Endothelial cell of umbilical vein (primary cell): Measurements from ENCODE around the gene NT5M. TPM values are rescaled to one million over a fixed set of nuclear protein-coding genes. Genes with fewer than 3 reads are reported as not detected.

ENCODE experiments used
- BruUV-seq: library from RNA; stranded (reverse); fragments of 400-500 nt; replicated peaks from 2 replicates; lab custom pipeline; 2021; lab: Mats Ljungman, UMichigan
- CTCF ChIA-PET: fragments of 300-600, 350-600 bp; sonication (Branson Sonifier 250); formaldehyde crosslinking; loops from one replicate; lab custom pipeline; 2021; ENCODE audit warnings: antibody characterized with exemption, inconsistent platforms; lab: Charles Lee
- POLR2A ChIA-PET: fragments of 300-600, 350-600 bp; sonication (Branson Sonifier 250); formaldehyde crosslinking; loops from one replicate; lab custom pipeline; 2021; ENCODE audit warnings: antibody characterized with exemption, inconsistent platforms; lab: Charles Lee
- DNase-seq: peaks from one replicate; pipeline ENCODE4 v3.0.0-alpha.2; 2011; ENCODE audit warnings: low read depth, low spot score
- FAIRE-seq: peaks from 2 replicates; lab custom pipeline; 2011; peaks lifted over from hg19 to GRCh38; lab: Jason Lieb, UNC
- H2AFZ ChIP-seq: 2 replicates; pipeline ENCODE4 v1.6.0; 2012; ENCODE audit warnings: low read depth, low read length, control low read depth, inconsistent platforms
- H3K27ac ChIP-seq: 2 replicates; pipeline ENCODE4 v1.5.1; 2011; ENCODE audit warnings: low read depth, mild to moderate bottlenecking, control low read depth, low read length, moderate library complexity; ENCODE audit not compliant: insufficient read depth
- H3K27me3 ChIP-seq, 2 experiments: 2 replicates each; pipeline versions ENCODE4 v1.6.0 to v1.6.1; 2011; ENCODE audit warnings: low read length in 2 of 2, mixed read lengths in 1 of 2; ENCODE audit not compliant: control insufficient read depth in 2 of 2, insufficient read depth in 2 of 2
- H3K36me3 ChIP-seq, 2 experiments: 2 replicates in 1 of 2; 3 replicates in 1 of 2; pipeline ENCODE4 v1.5.1; 2011; ENCODE audit warnings: low read length in 2 of 2, mild to moderate bottlenecking in 1 of 2, moderate library complexity in 1 of 2; ENCODE audit not compliant: control insufficient read depth in 2 of 2, insufficient read depth in 2 of 2; ENCODE audit errors: extremely low read depth in 1 of 2
- H3K4me1 ChIP-seq: 3 replicates; pipeline ENCODE4 v1.5.1; 2011; ENCODE audit warnings: mild to moderate bottlenecking, low read length; ENCODE audit not compliant: control insufficient read depth, insufficient read depth; ENCODE audit errors: extremely low read depth
- H3K4me2 ChIP-seq: 2 replicates; pipeline ENCODE4 v1.6.1; 2011; ENCODE audit warnings: low read length, control low read depth, mixed read lengths; ENCODE audit not compliant: insufficient read depth
- H3K4me3 ChIP-seq, 3 experiments: fragments of 200-600 bp in 1 of 3; sonication (generic), shearing (Covaris generic) in 1 of 3; replicated peaks in 1 of 3; 2 replicates each; pipeline ENCODE4 v1.5.1; 2011 to 2016; ENCODE audit warnings: control low read depth in 3 of 3, low read length in 3 of 3, mild to moderate bottlenecking in 2 of 3, inconsistent platforms in 1 of 3, low read depth in 1 of 3, moderate library complexity in 1 of 3; ENCODE audit not compliant: insufficient read depth in 1 of 3
- H3K79me2 ChIP-seq: 2 replicates; pipeline ENCODE4 v1.6.0; 2012; ENCODE audit warnings: low read length, inconsistent platforms; ENCODE audit not compliant: control insufficient read depth, insufficient read depth
- H3K9ac ChIP-seq: replicated peaks from 2 replicates; pipeline ENCODE3; 2011; ENCODE audit warnings: low read length, control low read depth; ENCODE audit not compliant: insufficient read depth; ENCODE audit errors: extremely low read depth
- H3K9me1 ChIP-seq: replicated peaks from 3 replicates; pipeline ENCODE4 v1.6.0; 2011; ENCODE audit warnings: mild to moderate bottlenecking, low read length; ENCODE audit not compliant: control insufficient read depth, insufficient read depth; ENCODE audit errors: extremely low read depth
- H3K9me3 ChIP-seq: replicated peaks from 2 replicates; pipeline ENCODE4 v1.5.1; 2012; ENCODE audit warnings: low read length, inconsistent platforms; ENCODE audit not compliant: control insufficient read depth, insufficient read depth
- H4K20me1 ChIP-seq: replicated peaks from 2 replicates; pipeline ENCODE3; 2011; ENCODE audit warnings: mild to moderate bottlenecking, low read length; ENCODE audit not compliant: control insufficient read depth, insufficient read depth; ENCODE audit errors: extremely low read depth
- CTCF ChIP-seq, 2 donors: IDR thresholded peaks; 1 replicate in 1 of 2; 2 replicates in 1 of 2; pipeline ENCODE4 v1.5.1; 2011; ENCODE audit warnings: low read length in 2 of 2, mild to moderate bottlenecking in 2 of 2, moderate library complexity in 2 of 2, control low read depth in 1 of 2, inconsistent platforms in 1 of 2, low read depth in 1 of 2; ENCODE audit not compliant: insufficient read depth in 1 of 2; ENCODE audit errors: extremely low read depth in 1 of 2
- EZH2 ChIP-seq: IDR thresholded peaks from 2 replicates; pipeline ENCODE4 v1.6.1; 2012; ENCODE audit warnings: borderline replicate concordance, low read depth, mild to moderate bottlenecking, moderate library complexity, low read length, inconsistent platforms; ENCODE audit not compliant: severe bottlenecking
- FOS ChIP-seq: IDR thresholded peaks from 2 replicates; pipeline ENCODE4 v1.6.1; 2011; ENCODE audit warnings: mild to moderate bottlenecking, low read length, moderate library complexity, borderline replicate concordance; ENCODE audit not compliant: insufficient read depth
- GATA2 ChIP-seq: IDR thresholded peaks from 2 replicates; pipeline ENCODE4 v1.7.0; 2011; ENCODE audit warnings: low read depth, mild to moderate bottlenecking, moderate library complexity, mixed read lengths, low read length; ENCODE audit not compliant: insufficient read length, insufficient read depth
- JUN ChIP-seq: IDR thresholded peaks from 2 replicates; pipeline ENCODE4 v1.6.1; 2011; ENCODE audit warnings: borderline replicate concordance, low read depth; ENCODE audit not compliant: insufficient read length, insufficient read depth
- MAX ChIP-seq: IDR thresholded peaks from 2 replicates; pipeline ENCODE4 v1.6.1; 2011; ENCODE audit not compliant: insufficient read depth, insufficient read length
- MYC ChIP-seq: IDR thresholded peaks from one replicate; pipeline ENCODE4 v1.6.1; 2011; ENCODE audit warnings: mild to moderate bottlenecking, low read depth, low read length
- POLR2A ChIP-seq: IDR thresholded peaks from 2 replicates; pipeline ENCODE4 v1.6.1; 2012; ENCODE audit warnings: low read depth, mild to moderate bottlenecking, control low read depth, low read length
- POLR2AphosphoS5 ChIP-seq: IDR thresholded peaks from 2 replicates; pipeline ENCODE4 v1.6.1; 2012; ENCODE audit warnings: low read depth, mild to moderate bottlenecking, control low read depth, low read length, moderate library complexity; ENCODE audit not compliant: insufficient read depth
- dilution Hi-C: fragments of 300-500 bp; cut with MboI; formaldehyde crosslinking; loops from one replicate; pipeline ENCODE4 v1.15.0; 2019; ENCODE audit warnings: low sequenced_read_pairs; ENCODE audit not compliant: extremely low pct_ligation_motif_present
- intact Hi-C: fragments of 100-400 bp; cut with micrococcal nuclease; formaldehyde crosslinking; loops from one replicate; pipeline ENCODE4 v1.10.0; 2022
- polyA plus RNA-seq, 4 experiments: library from polyadenylated mRNA; depleted of rRNA in 3 of 4; stranded (reverse) in 3 of 4; unstranded in 1 of 4; fragments of >200 nt; gene quantifications; 2 replicates each; pipeline versions ENCODE4 v1.2.1 to v1.2.3, GENCODE V29; 2011 to 2012; ENCODE audit warnings: missing spikeins in 1 of 4
- total RNA-seq: library from RNA; stranded (reverse); gene quantifications from 2 replicates; pipeline ENCODE4 v1.2.3, GENCODE V29; 2021

Gene NT5M
- total and polyA plus RNA-seq, 2 donors (not counting 3 experiments of a cell fraction or from before 2014, with no cell fraction given), result 0.91 to 3.0 TPM

GRCh38 chr17:17384291-17384615 lies 81.1 kb downstream of the NT5M start:
- CTCF ChIA-PET, result interaction anchor here (1.6 kb wide), 1 partner anchor 13 kb away, joined by 3 read pairs; no protein-coding TSS in a partner anchor
- Histone ChIP-seq H2AFZ (no peak overlapping the region), H3K9ac (no peak overlapping the region), H3K27me3 (peaks cover 20 to 22% of the 10 kb centered on the region in 2 experiments), H3K4me1 (no peaks in the 10 kb centered on the region), H3K9me1 (no peaks in the 10 kb centered on the region), H3K4me2 (no peak overlapping the region), H3K79me2 (no peaks in the 10 kb centered on the region), H3K4me3 (no peak overlapping the region), H3K9me3 (no peaks in the 10 kb centered on the region), H3K36me3 (no peaks in the 10 kb centered on the region), H4K20me1 (no peaks in the 10 kb centered on the region), H3K27ac (no peak overlapping the region)
- TF ChIP-seq FOS (no peak), CTCF (IDR thresholded peaks at IDR 0.05; ENCODE audit: extremely low read depth in 1 of 2, insufficient read depth in 1 of 2, low read depth in 1 of 2, low read length in 2 of 2) (no peak), GATA2 (no peak), POLR2AphosphoS5 (no peak), POLR2A (no peak), JUN (no peak), MAX (no peak), EZH2 (no peak), MYC (no peak)
- DNase-seq (no peak), FAIRE-seq (no peak)
- no TSS peak for BruUV-seq
- intact Hi-C loops, result no loop called here
- POLR2A ChIA-PET, result no interaction called here
- dilution Hi-C loops, result no loop called here
